HL-60 (cell line): ENCODE results near the gene SLC6A11.

Source experiments
- DNase-seq, 2 experiments: peaks; one replicate each; pipeline ENCODE4 v3.0.0-alpha.2; 2010 to 2020; ENCODE audit warnings: low read depth in 1 of 2, low spot score in 1 of 2
- H3K27ac ChIP-seq: fragments of 250-450 bp; sonication (Bioruptor Pico); replicated peaks from 2 replicates; pipeline ENCODE4 v1.5.1; 2020; ENCODE audit warnings: mild to moderate bottlenecking, moderate library complexity
- H3K27me3 ChIP-seq: fragments of 250-450 bp; sonication (Bioruptor Pico); 2 replicates; pipeline ENCODE4 v1.5.1; 2021; ENCODE audit warnings: mild to moderate bottlenecking, moderate library complexity; ENCODE audit not compliant: insufficient read depth, poor library complexity, severe bottlenecking
- H3K4me3 ChIP-seq: replicated peaks from 2 replicates; pipeline ENCODE4 v1.5.1; 2011; ENCODE audit warnings: mild to moderate bottlenecking, control low read depth, low read length; ENCODE audit not compliant: insufficient read depth
- GABPA ChIP-seq: IDR thresholded peaks from 2 replicates; pipeline ENCODE4 v1.6.1; 2012; ENCODE audit warnings: low read depth
- POLR2AphosphoS5 ChIP-seq: IDR thresholded peaks from 2 replicates; pipeline ENCODE4 v1.6.1; 2012; ENCODE audit warnings: low read depth
- SPI1 ChIP-seq: IDR thresholded peaks from 2 replicates; pipeline ENCODE4 v1.6.1; 2012; ENCODE audit warnings: low read depth, mild to moderate bottlenecking, borderline replicate concordance
- TF ChIP-seq, protein P1 (sequence below): IDR thresholded peaks from one replicate; pipeline ENCODE4 v1.5.1; 2011; ENCODE audit warnings: low read length, control low read depth, inconsistent platforms; ENCODE audit not compliant: insufficient read depth
- TF ChIP-seq, protein P2 (sequence below): IDR thresholded peaks from 2 replicates; pipeline ENCODE4 v1.6.1; 2012; ENCODE audit warnings: low read depth; ENCODE audit not compliant: insufficient replicate concordance

The SLC6A11 gene

DNA sequence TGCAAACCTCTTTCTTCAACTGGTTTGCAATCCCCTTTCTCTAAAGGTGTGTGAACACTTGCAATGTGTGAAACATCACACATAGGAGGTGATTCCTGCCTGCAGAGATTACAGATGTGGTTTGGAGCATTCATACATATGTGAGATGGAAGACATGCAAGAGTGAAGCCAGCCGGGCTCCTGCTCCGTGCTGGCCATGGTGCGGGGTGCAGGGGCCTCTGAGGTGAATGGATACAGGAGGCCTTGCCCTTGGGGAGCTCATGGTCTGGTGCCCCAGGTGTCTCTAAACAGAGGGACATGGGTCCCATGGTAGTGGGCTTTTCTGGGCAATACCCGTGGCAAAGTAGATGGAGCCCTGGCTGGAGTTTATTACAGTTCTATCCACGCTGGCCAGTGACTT, 6.0 kb downstream of the SLC6A11 start:
- no peak for DNase-seq
- Histone ChIP-seq H3K4me3 (no peak overlapping the region), H3K27me3 (peaks cover 9% of the 10 kb centered on the region), H3K27ac (no peak overlapping the region)
- no peak for TF ChIP-seq SPI1
- TF ChIP-seq, protein P1, sequence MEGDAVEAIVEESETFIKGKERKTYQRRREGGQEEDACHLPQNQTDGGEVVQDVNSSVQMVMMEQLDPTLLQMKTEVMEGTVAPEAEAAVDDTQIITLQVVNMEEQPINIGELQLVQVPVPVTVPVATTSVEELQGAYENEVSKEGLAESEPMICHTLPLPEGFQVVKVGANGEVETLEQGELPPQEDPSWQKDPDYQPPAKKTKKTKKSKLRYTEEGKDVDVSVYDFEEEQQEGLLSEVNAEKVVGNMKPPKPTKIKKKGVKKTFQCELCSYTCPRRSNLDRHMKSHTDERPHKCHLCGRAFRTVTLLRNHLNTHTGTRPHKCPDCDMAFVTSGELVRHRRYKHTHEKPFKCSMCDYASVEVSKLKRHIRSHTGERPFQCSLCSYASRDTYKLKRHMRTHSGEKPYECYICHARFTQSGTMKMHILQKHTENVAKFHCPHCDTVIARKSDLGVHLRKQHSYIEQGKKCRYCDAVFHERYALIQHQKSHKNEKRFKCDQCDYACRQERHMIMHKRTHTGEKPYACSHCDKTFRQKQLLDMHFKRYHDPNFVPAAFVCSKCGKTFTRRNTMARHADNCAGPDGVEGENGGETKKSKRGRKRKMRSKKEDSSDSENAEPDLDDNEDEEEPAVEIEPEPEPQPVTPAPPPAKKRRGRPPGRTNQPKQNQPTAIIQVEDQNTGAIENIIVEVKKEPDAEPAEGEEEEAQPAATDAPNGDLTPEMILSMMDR = no peak
- TF ChIP-seq, protein P2, sequence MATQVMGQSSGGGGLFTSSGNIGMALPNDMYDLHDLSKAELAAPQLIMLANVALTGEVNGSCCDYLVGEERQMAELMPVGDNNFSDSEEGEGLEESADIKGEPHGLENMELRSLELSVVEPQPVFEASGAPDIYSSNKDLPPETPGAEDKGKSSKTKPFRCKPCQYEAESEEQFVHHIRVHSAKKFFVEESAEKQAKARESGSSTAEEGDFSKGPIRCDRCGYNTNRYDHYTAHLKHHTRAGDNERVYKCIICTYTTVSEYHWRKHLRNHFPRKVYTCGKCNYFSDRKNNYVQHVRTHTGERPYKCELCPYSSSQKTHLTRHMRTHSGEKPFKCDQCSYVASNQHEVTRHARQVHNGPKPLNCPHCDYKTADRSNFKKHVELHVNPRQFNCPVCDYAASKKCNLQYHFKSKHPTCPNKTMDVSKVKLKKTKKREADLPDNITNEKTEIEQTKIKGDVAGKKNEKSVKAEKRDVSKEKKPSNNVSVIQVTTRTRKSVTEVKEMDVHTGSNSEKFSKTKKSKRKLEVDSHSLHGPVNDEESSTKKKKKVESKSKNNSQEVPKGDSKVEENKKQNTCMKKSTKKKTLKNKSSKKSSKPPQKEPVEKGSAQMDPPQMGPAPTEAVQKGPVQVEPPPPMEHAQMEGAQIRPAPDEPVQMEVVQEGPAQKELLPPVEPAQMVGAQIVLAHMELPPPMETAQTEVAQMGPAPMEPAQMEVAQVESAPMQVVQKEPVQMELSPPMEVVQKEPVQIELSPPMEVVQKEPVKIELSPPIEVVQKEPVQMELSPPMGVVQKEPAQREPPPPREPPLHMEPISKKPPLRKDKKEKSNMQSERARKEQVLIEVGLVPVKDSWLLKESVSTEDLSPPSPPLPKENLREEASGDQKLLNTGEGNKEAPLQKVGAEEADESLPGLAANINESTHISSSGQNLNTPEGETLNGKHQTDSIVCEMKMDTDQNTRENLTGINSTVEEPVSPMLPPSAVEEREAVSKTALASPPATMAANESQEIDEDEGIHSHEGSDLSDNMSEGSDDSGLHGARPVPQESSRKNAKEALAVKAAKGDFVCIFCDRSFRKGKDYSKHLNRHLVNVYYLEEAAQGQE = no peak
- no peak for TF ChIP-seq GABPA
- TF ChIP-seq POLR2AphosphoS5 = no peak

DNA sequence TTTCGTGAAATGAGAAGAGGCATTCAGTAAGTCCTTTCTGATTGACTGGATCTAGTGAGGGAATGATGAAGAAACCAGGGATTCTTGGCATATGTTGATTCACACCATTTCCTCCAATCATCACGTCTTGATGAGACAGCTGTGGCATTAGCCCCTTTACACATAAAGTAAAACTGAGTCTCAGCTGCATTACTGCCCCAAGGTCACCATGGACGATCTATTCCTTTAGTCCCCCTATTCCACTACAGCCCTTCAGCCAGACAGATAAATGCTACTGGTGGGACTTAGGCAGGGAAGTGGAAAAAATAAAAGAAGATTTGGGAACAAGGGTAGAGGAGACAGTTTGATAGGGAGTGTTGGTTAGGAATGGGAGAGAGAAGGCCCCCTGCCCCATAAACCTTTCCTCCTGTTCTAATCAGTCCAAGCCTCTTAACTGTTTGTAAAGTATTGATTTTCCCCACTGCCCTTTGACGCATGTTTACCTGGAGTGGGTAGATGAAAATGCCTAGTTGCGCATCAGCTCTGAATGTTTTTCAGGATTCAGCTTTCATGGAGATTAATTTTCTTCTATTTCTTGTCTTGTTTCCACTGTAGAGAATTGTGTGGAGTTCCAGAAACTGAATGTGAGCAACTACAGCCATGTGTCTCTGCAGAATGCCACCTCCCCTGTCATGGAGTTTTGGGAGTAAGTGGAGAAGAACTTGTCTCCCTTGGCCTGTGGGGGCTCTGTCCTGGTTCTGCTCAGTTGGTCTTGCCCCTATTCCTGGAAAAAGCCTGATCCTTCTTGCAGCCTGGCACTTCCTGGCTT, 6.9 kb downstream of the SLC6A11 start:
- Histone ChIP-seq H3K27ac (no peak overlapping the region), H3K27me3 (peaks cover 6% of the 10 kb centered on the region), H3K4me3 (no peak overlapping the region)
- no peak for TF ChIP-seq GABPA
- TF ChIP-seq, protein P2 = no peak
- TF ChIP-seq, protein P1 = no peak
- TF ChIP-seq SPI1 = no peak
- no peak for TF ChIP-seq POLR2AphosphoS5
- DNase-seq = no peak

DNA sequence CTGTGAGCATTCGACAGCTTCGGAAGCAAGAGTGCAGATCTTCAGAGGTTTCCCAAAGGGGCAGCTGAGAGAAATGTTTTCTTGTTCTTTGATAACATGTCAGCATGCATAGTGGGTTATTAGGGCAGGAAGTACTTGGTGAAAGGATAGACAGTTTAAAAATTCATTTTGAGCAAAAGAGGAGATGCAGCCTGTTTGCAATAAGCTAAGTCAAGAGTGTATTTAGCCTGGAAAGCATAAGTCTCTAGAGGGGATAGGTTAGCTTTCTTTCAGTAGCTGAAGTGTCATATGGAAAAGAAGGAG, 7.4 kb downstream of the SLC6A11 start:
- Histone ChIP-seq H3K27me3 (peaks cover 6% of the 10 kb centered on the region), H3K4me3 (no peak overlapping the region), H3K27ac (no peak overlapping the region)
- DNase-seq = no peak
- TF ChIP-seq POLR2AphosphoS5 (no peak), SPI1 (no peak), GABPA (no peak)
- TF ChIP-seq, protein P1 = no peak
- TF ChIP-seq, protein P2 = no peak
